ENCODE data around the gene C6orf89. TPM values are rescaled to one million over a fixed set of nuclear protein-coding genes. Genes with fewer than 3 reads are reported as not detected.

C6orf89 gene
- polyA plus RNA-seq, 3 donors from 2014 or later, result 26.8 to 54.2 (median 43.8) TPM

DNA sequence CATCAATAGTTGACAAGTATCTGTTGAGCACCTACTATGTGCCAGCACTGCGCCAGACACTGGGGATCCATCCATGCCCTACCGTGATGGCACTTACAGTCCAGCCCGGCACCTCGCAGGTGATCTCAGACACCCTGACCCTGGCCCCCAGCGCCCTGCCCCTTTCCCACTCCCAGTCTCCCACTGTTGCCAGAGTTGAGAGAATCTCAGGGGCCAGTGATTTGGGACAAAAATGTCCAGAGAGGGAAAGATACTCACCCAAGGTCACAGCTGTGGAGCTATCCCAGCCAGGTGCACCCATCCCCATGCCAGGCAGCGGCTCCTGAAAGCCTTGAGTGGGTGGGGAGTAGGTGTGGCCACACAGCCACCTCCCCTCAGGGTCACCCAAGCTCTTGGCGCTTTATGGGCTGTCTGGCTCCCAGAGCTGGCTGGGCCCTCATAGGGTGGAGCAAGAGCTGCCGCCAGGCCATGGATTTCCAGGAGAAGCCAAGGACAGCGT is 72.1 kb downstream of the C6orf89 start:
- no peak overlapping the region for H3K4me3 Mint-ChIP-seq
- peaks cover 3 to 29% (median 15%) of the 10 kb centered on the region in 3 donors for H3K27me3 Mint-ChIP-seq (ENCODE audit: low read depth in 3 of 3)

DNA sequence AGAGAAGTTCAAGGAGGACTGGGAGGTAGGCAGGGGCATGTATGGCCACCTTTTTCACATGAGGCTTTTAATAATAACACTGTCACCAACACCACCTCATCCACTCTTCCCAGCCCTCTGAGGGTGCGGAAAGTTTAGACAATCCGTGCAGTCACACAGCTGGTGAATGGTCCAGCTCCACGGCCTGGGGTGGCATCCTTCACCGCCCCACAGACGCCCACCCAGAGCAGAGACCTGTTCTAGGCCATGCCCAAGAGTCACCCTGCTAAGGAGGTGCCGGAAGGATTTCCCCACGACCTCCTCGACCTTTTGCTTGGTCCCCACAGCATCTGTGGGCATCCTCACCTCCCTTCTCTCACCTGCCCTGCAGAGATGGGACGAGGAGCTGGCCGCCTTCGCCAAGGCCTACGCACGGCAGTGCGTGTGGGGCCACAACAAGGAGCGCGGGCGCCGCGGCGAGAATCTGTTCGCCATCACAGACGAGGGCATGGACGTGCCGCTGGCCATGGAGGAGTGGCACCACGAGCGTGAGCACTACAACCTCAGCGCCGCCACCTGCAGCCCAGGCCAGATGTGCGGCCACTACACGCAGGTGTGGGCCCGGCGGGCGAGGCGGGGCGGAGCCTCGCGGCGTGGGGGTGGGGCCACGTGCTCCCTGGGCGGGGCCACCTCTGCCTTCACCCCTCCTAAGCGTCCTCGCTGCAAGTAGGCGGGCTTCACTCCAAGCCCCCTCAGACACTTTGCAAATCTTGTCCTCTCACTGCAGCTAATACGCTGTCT is 73.2 kb downstream of the C6orf89 start:
- peaks cover 0 to 27% (median 9%) of the 10 kb centered on the region in 3 donors for H3K27me3 Mint-ChIP-seq (ENCODE audit: low read depth in 3 of 3)
- H3K4me1 Mint-ChIP-seq, result peaks cover 39 to 44% of the 10 kb centered on the region in 2 donors
- no peak overlapping the region for H3K27ac Mint-ChIP-seq
- no peak overlapping the region for H3K4me3 Mint-ChIP-seq
- no peaks in the 10 kb centered on the region for H3K9me3 Mint-ChIP-seq
- DNase-seq, result no peak
- H3K36me3 Mint-ChIP-seq, result no peaks in the 10 kb centered on the region

More for the DNA sequence above, 72.1 kb downstream of the C6orf89 start:
- H3K9me3 Mint-ChIP-seq, result no peaks in the 10 kb centered on the region
- peaks cover 35 to 42% of the 10 kb centered on the region in 2 donors for H3K4me1 Mint-ChIP-seq
- no peaks in the 10 kb centered on the region for H3K36me3 Mint-ChIP-seq
- DNase-seq, result no peak
- no peak overlapping the region for H3K27ac Mint-ChIP-seq

- no peak for DNase-seq
- Mint-ChIP-seq H3K9me3 (no peaks in the 10 kb centered on the region), H3K27ac (no peak overlapping the region), H3K4me1 (peaks cover 35 to 37% of the 10 kb centered on the region in 2 donors), H3K4me3 (no peak overlapping the region), H3K36me3 (no peaks in the 10 kb centered on the region), H3K27me3 (ENCODE audit: low read depth in 3 of 3) (peaks cover 0 to 23% (median 5%) of the 10 kb centered on the region in 3 donors)
These were observed 74.0 kb downstream of the C6orf89 start for GRCh38 chr6:36959555-36960250.

DNA sequence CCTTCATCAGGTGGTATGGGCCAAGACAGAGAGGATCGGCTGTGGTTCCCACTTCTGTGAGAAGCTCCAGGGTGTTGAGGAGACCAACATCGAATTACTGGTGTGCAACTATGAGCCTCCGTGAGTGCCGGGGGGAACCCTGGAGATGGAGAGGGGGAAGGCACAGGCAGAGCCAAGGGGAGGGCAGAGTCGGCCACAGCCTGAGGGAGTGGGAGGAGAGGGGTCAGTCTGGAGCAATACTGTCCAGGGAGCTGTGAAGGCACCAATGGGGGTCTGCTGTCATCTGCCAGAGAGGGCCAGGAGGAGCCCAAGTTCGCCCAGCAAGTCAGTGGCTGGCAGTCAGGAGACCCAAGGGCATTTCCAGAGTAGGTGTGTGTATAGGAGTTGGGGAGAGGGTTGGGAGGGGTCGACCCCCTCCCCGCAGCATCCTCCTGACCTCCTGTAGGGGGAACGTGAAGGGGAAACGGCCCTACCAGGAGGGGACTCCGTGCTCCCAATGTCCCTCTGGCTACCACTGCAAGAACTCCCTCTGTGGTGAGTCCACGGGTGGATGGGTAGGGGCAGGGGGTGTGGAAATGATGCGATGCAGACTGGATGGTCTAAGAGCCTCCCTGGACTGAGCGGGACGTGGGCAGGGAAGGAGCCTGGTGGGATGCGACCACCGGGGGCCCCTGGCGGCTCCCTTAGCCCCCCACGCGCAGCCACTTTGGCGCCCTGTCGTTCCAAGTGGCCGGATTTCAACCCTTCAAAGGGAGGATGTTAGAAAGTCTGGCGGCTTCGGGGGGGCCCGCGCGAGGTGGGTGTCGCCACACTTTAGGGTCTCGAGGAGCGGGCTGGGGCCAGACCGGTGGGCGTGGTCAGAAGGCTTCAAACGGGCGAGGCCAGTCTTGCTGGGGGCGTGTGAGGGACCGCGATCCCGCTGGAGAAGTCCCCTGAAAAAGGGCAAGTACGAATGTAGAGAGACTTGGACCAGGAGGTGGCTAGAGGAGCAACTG is 76.0 kb downstream of the C6orf89 start:
- Mint-ChIP-seq H3K9me3 (no peaks in the 10 kb centered on the region), H3K4me3 (peak overlapping the region in 2 of 5 donors; percentile 13 to 59), H3K27ac (no peak overlapping the region), H3K4me1 (peaks cover 21 to 23% of the 10 kb centered on the region in 2 donors), H3K36me3 (peaks cover 0 to 6% (median 0%) of the 10 kb centered on the region in 3 donors), H3K27me3 (ENCODE audit: low read depth in 3 of 3) (peaks cover 0 to 12% (median 2%) of the 10 kb centered on the region in 3 donors)
- no peak for DNase-seq

DNA sequence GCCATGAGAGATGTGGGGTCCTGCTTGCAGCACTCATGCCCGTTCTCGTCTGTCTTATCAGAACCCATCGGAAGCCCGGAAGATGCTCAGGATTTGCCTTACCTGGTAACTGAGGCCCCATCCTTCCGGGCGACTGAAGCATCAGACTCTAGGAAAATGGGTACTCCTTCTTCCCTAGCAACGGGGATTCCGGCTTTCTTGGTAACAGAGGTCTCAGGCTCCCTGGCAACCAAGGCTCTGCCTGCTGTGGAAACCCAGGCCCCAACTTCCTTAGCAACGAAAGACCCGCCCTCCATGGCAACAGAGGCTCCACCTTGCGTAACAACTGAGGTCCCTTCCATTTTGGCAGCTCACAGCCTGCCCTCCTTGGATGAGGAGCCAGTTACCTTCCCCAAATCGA is 77.1 kb downstream of the C6orf89 start:
- peak; percentile 33 to 41 (median 41) for DNase-seq
- peaks cover 0 to 15% (median 2%) of the 10 kb centered on the region in 3 donors for H3K27me3 Mint-ChIP-seq (ENCODE audit: low read depth in 3 of 3)
- peak overlapping the region in 3 of 5 donors; percentile 12 to 48 (median 33) for H3K4me3 Mint-ChIP-seq
- peaks cover 0 to 15% (median 0%) of the 10 kb centered on the region in 3 donors for H3K36me3 Mint-ChIP-seq
- H3K4me1 Mint-ChIP-seq, result peaks cover 13 to 22% of the 10 kb centered on the region in 2 donors
- no peaks in the 10 kb centered on the region for H3K9me3 Mint-ChIP-seq
- peak overlapping the region in 2 of 6 donors; percentile 8 to 57 for H3K27ac Mint-ChIP-seq

GRCh38 chr6:36963451-36964290 is 77.9 kb downstream of the C6orf89 start:
- Mint-ChIP-seq H3K27ac (no peak overlapping the region), H3K4me3 (peak overlapping the region in 1 of 5 donors; percentile 33), H3K9me3 (no peaks in the 10 kb centered on the region), H3K27me3 (ENCODE audit: low read depth in 3 of 3) (peaks cover 0 to 15% (median 2%) of the 10 kb centered on the region in 3 donors), H3K36me3 (peaks cover 0 to 23% (median 0%) of the 10 kb centered on the region in 3 donors), H3K4me1 (peaks cover 13 to 22% of the 10 kb centered on the region in 2 donors)
- no peak for DNase-seq

DNA sequence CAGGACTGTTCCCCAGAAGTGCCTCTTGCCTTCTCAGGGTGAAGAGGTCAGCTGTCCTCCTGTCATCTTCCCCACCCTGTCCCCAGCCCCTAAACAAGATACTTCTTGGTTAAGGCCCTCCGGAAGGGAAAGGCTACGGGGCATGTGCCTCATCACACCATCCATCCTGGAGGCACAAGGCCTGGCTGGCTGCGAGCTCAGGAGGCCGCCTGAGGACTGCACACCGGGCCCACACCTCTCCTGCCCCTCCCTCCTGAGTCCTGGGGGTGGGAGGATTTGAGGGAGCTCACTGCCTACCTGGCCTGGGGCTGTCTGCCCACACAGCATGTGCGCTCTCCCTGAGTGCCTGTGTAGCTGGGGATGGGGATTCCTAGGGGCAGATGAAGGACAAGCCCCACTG is 78.6 kb downstream of the C6orf89 start:
- Mint-ChIP-seq H3K9me3 (no peaks in the 10 kb centered on the region), H3K36me3 (peaks cover 0 to 25% (median 0%) of the 10 kb centered on the region in 3 donors), H3K27ac (no peak overlapping the region), H3K27me3 (ENCODE audit: low read depth in 3 of 3) (peaks cover 0 to 18% (median 2%) of the 10 kb centered on the region in 3 donors), H3K4me1 (peaks cover 13 to 22% of the 10 kb centered on the region in 2 donors), H3K4me3 (no peak overlapping the region)
- no peak for DNase-seq

GRCh38 chr6:36964908-36965307 is 79.2 kb downstream of the C6orf89 start:
- Mint-ChIP-seq H3K27ac (peak overlapping the region in 1 of 6 donors; percentile 5), H3K27me3 (ENCODE audit: low read depth in 3 of 3) (peaks cover 0 to 18% (median 2%) of the 10 kb centered on the region in 3 donors), H3K36me3 (peaks cover 3 to 30% (median 3%) of the 10 kb centered on the region in 3 donors), H3K9me3 (no peaks in the 10 kb centered on the region), H3K4me1 (peaks cover 13 to 22% of the 10 kb centered on the region in 2 donors), H3K4me3 (no peak overlapping the region)
- no peak for DNase-seq

DNA sequence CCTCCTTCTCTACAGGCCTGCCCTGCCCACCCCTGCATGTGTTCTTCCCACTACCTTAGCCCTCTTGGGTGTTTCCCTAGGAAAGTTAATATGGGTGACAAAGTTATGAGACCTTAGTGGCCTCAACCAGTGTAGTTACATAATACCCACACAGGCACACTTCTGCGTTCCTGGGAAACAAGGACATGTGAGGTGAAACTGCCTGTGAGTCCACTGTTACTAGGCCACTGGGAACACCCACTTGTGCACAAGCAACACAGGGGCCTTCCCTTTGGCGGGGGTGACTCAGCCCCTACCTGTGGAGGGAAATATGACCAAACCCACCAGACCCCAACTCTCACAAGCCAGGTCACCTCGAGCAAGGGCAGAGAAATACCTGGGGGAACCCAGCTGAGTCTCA is 81.5 kb downstream of the C6orf89 start:
- no peak for DNase-seq
- peak overlapping the region in 1 of 6 donors; percentile 36 for H3K27ac Mint-ChIP-seq

DNA sequence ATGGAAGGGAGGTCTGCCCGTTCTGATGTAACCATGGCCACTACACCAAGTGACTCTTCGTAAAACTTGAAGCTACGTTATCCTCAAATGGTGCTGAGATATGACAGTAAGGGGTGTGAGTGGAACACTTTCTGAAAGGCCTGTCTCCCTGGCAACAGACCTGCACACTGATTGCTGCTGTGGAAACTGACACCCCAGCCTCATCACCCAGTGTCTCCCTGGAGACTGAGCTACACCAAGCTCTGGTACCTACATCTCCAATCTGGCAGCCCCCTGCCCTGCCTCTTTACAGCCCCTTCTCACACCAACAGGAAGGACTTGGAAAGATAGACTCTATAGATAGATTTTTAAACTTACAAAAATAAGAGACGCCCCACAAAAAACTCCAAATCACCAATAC is 82.0 kb downstream of the C6orf89 start:
- H3K4me3 Mint-ChIP-seq, result no peak overlapping the region
- peaks cover 12 to 17% of the 10 kb centered on the region in 2 donors for H3K4me1 Mint-ChIP-seq
- DNase-seq, result no peak
- peaks cover 6 to 44% (median 12%) of the 10 kb centered on the region in 3 donors for H3K36me3 Mint-ChIP-seq
- peaks cover 0 to 6% (median 2%) of the 10 kb centered on the region in 3 donors for H3K27me3 Mint-ChIP-seq (ENCODE audit: low read depth in 3 of 3)
- no peaks in the 10 kb centered on the region for H3K9me3 Mint-ChIP-seq
- no peak overlapping the region for H3K27ac Mint-ChIP-seq

More for the DNA sequence above, 81.5 kb downstream of the C6orf89 start:
- H3K4me3 Mint-ChIP-seq, result no peak overlapping the region
- peaks cover 13 to 20% of the 10 kb centered on the region in 2 donors for H3K4me1 Mint-ChIP-seq
- H3K9me3 Mint-ChIP-seq, result no peaks in the 10 kb centered on the region
- peaks cover 3 to 40% (median 12%) of the 10 kb centered on the region in 3 donors for H3K36me3 Mint-ChIP-seq
- H3K27me3 Mint-ChIP-seq (ENCODE audit: low read depth in 3 of 3), result peaks cover 0 to 10% (median 2%) of the 10 kb centered on the region in 3 donors

DNA sequence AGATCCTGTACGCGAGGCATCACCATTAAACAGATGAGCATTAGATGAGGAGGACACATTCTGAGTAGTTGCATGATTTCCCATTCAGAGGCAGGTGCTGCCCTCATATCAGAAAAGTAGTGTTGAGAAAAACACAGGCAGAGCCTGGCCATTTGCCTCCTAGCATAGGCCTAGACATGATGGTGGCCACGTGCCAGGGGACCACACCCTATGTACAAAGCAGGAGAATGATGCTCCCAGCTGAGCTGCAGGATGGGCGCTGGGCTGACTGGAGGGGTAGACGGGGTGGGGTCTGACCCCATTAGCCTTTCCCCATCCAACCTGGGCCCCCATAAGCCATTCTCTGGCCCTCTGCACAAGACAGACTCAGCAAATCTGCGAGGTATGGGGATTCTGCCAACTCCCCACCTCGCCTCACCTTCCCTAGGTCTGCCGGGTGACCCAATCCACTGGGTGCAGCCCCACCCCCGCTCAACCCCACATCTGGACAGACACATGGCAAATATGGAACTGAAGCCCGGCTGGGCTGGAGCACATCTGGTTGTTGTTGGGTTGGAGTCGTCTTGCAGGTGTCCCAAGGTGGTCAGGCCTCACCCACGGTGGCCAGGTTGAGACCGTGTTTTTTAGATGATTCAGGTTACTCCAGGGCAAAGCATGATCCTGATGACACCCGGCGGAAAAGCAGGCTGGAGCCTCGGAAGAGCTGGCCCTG is 82.7 kb downstream of the C6orf89 start:
- no peak for DNase-seq
- peaks cover 7 to 49% (median 12%) of the 10 kb centered on the region in 3 donors for H3K36me3 Mint-ChIP-seq
- peaks cover 0 to 5% (median 2%) of the 10 kb centered on the region in 3 donors for H3K27me3 Mint-ChIP-seq (ENCODE audit: low read depth in 3 of 3)
- peak overlapping the region in 1 of 6 donors; percentile 12 for H3K27ac Mint-ChIP-seq
- H3K9me3 Mint-ChIP-seq, result no peaks in the 10 kb centered on the region
- H3K4me1 Mint-ChIP-seq, result peaks cover 5 to 11% of the 10 kb centered on the region in 2 donors
- no peak overlapping the region for H3K4me3 Mint-ChIP-seq

All from immature natural killer cell (primary cell).